GM21717 (cell line): ENCODE results near the gene ZNF385D.

ENCODE experiments used
- ATAC-seq: cut with Tn5 transposase; IDR thresholded peaks from one replicate; pipeline ENCODE4 v1.9.1; 2021; ENCODE audit warnings: mild to moderate bottlenecking, moderate library complexity; ENCODE audit not compliant: unreplicated experiment

Gene ZNF385D

GRCh38 chr3:21618695-21619094 lies 132.3 kb downstream of the ZNF385D start:
- no peak for ATAC-seq

DNA sequence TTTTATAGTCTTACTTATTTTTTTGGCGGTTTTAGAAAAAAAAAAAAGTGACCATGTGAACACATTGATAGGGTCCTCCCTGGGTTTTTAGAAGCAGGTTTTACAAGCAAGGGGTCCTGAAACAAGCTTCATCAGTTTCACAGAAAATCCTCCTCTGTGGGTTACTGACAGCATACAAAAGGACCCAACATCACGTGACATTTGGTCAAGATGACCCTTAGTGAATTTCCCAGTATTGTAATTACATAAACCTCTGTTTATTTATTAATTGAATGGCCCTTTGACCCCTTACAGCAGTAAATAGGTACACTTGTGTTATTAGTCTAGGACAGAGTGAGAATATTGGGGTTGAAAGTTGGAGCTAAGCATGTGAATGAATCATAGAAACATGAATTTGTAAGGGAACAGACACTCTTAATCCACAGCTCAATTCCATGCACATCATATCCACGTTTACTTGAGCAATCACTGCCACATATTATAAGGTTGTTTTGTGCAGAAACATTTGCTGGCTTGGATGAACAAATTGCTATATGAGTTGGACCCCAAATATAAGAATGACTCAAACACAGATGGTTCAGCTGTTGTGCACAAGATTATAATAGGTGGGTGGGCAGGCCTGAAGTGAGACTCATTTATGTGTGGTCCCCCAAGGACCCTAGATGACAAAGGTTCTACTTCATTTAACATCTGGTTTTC lies 137.5 kb downstream of the ZNF385D start:
- no peak for ATAC-seq

GRCh38 chr3:21601178-21601577 lies 149.8 kb downstream of the ZNF385D start:
- no peak for ATAC-seq

- ATAC-seq: no peak
Observed at GRCh38 chr3:21599890-21600289, 151.1 kb downstream of the ZNF385D start.

- ATAC-seq: no peak
Observed at GRCh38 chr3:21592828-21593227, 158.2 kb downstream of the ZNF385D start.

- no peak for ATAC-seq
Observed at GRCh38 chr3:21587894-21588293, 163.1 kb downstream of the ZNF385D start.

DNA sequence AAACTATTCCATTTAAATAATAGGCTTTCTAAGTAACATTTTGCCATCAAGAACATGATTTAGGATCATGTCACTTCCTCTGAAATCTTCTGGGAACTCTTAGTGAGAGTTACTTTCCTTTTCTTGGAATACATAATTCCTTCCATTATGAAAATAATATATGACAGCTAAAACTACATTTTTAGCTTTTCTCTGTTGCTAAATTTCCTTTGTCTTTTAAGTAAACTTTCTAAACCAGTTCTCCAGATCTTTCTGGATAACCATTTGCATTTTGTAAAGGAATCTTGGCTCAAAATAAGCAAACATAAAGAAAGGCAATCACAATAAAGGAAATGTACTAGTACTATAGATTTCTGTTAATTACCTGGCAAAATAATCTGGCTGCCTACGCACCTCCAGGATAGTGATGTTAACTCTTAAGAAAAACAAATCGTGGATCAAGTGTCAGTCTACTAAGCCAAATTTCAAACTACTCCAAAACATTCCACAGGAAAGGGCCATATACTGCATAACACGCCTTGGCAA lies 165.7 kb downstream of the ZNF385D start:
- no peak for ATAC-seq

- no peak for ATAC-seq
Observed at GRCh38 chr3:21573291-21573690, 177.7 kb downstream of the ZNF385D start.

DNA sequence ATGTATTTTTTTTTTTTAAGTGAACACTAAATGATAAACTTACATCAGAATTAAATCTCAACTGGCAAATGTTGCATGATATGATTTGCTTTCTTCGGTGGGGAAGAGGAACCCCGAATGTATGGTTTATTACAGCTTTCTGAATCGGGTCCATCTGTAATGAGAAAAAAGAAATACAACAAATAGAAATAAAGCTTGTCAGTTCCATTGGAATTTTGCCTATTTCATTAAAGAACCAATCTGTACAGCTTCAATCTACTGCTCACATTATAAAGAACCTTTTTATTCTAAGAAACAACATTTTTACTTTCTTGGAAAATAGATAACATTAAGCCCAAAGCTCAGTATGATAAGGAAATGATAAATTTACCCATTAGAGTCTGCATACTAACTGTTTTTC lies 186.5 kb downstream of the ZNF385D start:
- ATAC-seq: no peak

- no peak for ATAC-seq
Observed at GRCh38 chr3:21562243-21562642, 188.8 kb downstream of the ZNF385D start.

- ATAC-seq: no peak
Observed at GRCh38 chr3:21561472-21561871, 189.5 kb downstream of the ZNF385D start.

DNA sequence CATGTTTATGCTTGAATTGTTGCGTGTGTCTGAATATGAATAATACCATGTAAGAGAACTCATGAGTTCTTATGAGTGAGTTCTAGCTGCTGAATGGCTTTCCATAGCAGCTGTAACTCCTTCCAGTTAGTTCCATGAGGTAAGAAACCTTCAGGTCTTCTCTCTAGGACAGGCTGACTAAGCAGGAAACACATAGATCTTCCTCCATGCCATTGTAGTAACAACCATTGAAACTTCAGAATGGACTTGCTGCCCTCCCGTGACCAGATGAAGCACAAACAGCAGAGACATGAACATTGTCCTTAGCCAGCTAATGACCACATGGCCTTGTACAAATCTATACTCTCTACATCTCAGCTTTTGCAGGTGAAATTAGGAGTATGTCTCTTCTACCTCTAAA lies 200.0 kb downstream of the ZNF385D start:
- ATAC-seq: no peak

DNA sequence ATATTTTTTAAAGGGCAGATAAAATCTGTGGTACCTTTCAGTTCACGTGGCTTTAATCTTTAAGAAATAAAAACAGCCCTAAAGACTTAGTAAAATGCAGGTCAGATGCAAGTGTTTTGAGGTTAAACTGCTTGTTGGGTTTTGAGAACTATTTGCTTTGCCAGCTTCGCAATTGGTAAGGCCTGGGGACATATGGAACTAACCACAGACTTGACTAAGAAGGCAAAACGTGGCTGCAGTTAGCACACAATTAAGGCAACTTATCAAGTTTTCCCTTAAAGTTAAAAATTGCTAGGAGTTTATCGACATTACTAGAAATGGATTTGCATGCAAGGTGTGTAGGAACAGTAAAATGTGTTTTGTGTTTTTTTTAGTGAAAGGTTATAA lies 206.9 kb downstream of the ZNF385D start:
- no peak for ATAC-seq

GRCh38 chr3:21543380-21544075 lies 207.5 kb downstream of the ZNF385D start:
- no peak for ATAC-seq

- no peak for ATAC-seq
Observed at GRCh38 chr3:21542656-21543379, 208.2 kb downstream of the ZNF385D start.

GRCh38 chr3:21540265-21540664 lies 210.7 kb downstream of the ZNF385D start:
- ATAC-seq: no peak

DNA sequence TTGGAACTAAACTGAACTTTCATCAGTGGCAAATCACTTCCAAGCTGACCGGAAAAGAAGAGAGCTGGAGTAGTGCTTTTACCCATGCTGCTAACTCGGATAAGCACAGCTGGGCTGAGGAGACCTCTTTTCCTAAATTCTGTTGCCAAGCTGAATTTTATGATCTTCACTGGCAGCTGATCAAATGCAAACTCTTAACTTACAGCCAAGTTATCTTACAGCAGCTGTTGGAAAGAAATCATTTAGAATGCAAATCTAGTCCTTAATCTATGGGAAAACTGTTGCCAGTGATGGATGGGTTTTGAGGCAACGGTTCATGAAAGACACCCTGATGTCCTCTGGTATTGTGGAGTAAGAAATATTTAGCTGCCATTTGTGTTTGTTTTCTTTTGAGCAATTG lies 216.5 kb downstream of the ZNF385D start:
- ATAC-seq: no peak

DNA sequence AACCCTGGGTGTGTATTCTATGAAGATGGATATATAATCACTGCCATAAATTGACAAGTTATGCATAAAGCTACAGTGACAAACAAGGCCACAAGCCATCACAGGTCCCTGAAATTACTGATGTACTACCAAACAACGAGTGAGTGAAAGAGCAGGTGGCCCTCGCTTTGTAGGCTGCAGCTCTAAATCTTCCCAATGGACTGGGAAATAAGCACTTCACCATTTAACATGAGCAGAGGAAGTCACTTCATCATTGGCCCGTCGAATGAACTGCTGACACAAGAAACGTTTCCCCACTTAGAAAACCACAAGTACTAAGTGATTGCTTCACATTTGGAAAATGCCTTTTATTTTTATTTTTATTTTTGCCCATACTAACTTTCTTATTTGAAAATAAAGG lies 218.0 kb downstream of the ZNF385D start:
- ATAC-seq: no peak

GRCh38 chr3:21531909-21532308 lies 219.1 kb downstream of the ZNF385D start:
- ATAC-seq: no peak

GRCh38 chr3:21528291-21528995 lies 222.6 kb downstream of the ZNF385D start:
- no peak for ATAC-seq

DNA sequence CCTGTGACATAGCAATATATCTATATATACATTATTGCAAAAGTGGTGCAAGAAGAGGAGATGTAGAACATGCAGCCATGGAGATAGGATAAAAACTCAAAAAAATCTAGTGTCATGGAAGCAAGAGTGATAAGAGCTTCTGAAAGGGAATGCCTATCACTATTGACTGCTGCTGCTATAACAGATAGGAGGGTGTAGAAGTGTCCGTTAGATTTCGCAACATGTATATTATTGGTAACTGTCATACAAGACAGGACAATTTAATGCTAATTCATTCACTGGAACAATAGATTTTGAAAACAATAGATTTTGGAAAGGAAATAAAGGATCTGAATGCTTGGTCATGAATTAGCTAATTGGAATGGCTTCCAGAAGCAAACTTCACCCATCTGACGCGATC lies 224.5 kb downstream of the ZNF385D start:
- ATAC-seq: no peak
